ENCODE measurements around the gene CYRIA. TPM values are rescaled to one million over a fixed set of nuclear protein-coding genes. Genes with fewer than 3 reads are reported as not detected.

CYRIA gene
- total RNA-seq, 2 experiments from 2014 or later = 1.3 TPM

DNA sequence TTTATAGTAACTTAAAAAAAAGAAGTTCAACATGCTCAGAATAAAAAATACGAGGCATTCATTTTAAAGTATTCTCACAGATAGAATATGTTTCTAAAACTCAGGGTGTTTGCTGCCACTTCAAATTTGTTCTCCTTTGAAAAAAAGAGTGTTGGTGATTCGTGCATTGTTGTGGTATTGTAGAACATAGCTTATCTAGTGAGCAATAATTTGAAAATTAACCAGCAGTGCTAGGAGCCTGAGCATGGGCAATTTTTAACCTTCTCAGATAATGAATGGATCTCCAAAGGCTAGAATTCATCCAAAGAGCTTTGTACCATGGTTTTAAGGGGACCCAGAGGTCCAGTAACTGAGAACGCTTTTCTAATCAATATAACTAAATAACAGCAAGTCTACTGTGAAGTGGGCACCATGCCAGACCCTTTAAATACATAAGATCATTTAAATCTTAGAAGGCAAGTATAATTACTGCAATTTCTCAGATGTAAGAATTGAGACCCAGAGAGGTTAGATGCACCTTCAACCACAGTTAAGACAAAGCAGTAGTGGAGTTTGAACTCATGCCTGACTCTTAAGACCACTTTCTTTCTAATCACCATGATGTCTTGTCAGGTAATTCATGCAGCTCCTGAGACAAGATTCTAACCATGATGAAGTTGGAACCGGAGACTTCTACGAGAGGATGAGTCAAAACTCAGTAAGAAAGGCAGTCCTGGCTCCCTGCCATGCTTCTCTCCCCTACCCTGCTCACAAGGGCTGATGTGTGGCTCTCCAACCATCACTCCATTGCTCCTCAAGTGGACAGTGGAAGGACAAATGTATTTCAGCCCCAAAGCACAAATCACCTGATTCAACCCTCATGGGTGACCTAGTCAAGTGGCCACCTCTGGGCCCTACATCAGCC is 3.4 kb downstream of the CYRIA start:
- peak in 1 of 14 experiments; percentile 33 for DNase-seq
- Histone ChIP-seq H3K4me3 (ENCODE audit: low read length) (no peak overlapping the region), H3K9me3 (ENCODE audit: control insufficient read depth in 1 of 2, insufficient read depth in 1 of 2, low read length in 2 of 2) (peaks cover 0 to 8% of the 10 kb centered on the region in 2 experiments), H3K36me3 (ENCODE audit: insufficient read depth, low read length) (no peaks in the 10 kb centered on the region), H3K4me1 (ENCODE audit: insufficient read depth, low read length) (peaks cover 25% of the 10 kb centered on the region), H3K27ac (ENCODE audit: low read depth in 1 of 2, low read length in 2 of 2) (no peak overlapping the region), H3K27me3 (ENCODE audit: control insufficient read depth in 1 of 2, insufficient read depth in 2 of 2, low read length in 2 of 2) (peaks cover 30 to 31% of the 10 kb centered on the region in 2 experiments)
- Mint-ChIP-seq H3K27ac (no peak overlapping the region), H3K4me3 (no peak overlapping the region), H3K36me3 (ENCODE audit: low read depth) (no peaks in the 10 kb centered on the region), H3K27me3 (peaks cover 58% of the 10 kb centered on the region), H3K4me1 (ENCODE audit: low read depth) (peaks cover 21% of the 10 kb centered on the region), H3K9me3 (no peaks in the 10 kb centered on the region)
- ATAC-seq (ENCODE audit: poor library complexity) = no peak
- CTCF ChIA-PET = no interaction called here
- TF ChIP-seq, protein P1, sequence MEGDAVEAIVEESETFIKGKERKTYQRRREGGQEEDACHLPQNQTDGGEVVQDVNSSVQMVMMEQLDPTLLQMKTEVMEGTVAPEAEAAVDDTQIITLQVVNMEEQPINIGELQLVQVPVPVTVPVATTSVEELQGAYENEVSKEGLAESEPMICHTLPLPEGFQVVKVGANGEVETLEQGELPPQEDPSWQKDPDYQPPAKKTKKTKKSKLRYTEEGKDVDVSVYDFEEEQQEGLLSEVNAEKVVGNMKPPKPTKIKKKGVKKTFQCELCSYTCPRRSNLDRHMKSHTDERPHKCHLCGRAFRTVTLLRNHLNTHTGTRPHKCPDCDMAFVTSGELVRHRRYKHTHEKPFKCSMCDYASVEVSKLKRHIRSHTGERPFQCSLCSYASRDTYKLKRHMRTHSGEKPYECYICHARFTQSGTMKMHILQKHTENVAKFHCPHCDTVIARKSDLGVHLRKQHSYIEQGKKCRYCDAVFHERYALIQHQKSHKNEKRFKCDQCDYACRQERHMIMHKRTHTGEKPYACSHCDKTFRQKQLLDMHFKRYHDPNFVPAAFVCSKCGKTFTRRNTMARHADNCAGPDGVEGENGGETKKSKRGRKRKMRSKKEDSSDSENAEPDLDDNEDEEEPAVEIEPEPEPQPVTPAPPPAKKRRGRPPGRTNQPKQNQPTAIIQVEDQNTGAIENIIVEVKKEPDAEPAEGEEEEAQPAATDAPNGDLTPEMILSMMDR (IDR thresholded peaks at IDR 0.05) = no peak
- intact Hi-C loops (cut with DNase I, micrococcal nuclease) = no loop called here
- POLR2A ChIA-PET = no interaction called here

DNA sequence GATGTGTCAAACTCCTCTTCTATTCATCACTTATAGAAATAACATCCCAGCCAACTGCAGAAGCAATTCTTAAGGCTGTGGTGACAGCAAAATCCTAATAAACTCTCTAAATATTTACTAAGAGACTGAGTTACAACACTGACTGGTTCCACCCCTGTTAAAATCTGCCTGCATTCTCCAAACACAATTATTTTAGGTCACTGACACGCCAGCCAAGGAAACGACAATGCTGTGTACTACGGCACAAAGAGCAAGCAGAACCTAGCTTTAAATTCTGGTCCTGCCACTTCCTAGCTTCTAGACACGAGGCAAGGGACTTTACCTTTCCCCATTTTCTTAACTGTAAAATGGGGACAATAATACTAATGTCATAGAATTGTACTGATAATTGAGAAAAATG is 4.1 kb downstream of the CYRIA start:
- Histone ChIP-seq H3K4me3 (ENCODE audit: low read length) (no peak overlapping the region), H3K27ac (ENCODE audit: low read depth in 1 of 2, low read length in 2 of 2) (no peak overlapping the region), H3K9me3 (ENCODE audit: control insufficient read depth in 1 of 2, insufficient read depth in 1 of 2, low read length in 2 of 2) (peaks cover 0 to 8% of the 10 kb centered on the region in 2 experiments), H3K4me1 (ENCODE audit: insufficient read depth, low read length) (peaks cover 25% of the 10 kb centered on the region), H3K27me3 (ENCODE audit: control insufficient read depth in 1 of 2, insufficient read depth in 2 of 2, low read length in 2 of 2) (peaks cover 29% of the 10 kb centered on the region in 2 experiments), H3K36me3 (ENCODE audit: insufficient read depth, low read length) (no peaks in the 10 kb centered on the region)
- intact Hi-C loops (cut with DNase I, micrococcal nuclease) = no loop called here
- Mint-ChIP-seq H3K27me3 (peaks cover 57% of the 10 kb centered on the region), H3K36me3 (ENCODE audit: low read depth) (no peaks in the 10 kb centered on the region), H3K4me1 (ENCODE audit: low read depth) (peaks cover 20% of the 10 kb centered on the region), H3K9me3 (no peaks in the 10 kb centered on the region), H3K4me3 (no peak overlapping the region), H3K27ac (no peak overlapping the region)
- no peak for ATAC-seq (ENCODE audit: poor library complexity)
- no peak for DNase-seq
- POLR2A ChIA-PET = no interaction called here
- CTCF ChIA-PET = no interaction called here
- TF ChIP-seq, protein P1 (IDR thresholded peaks at IDR 0.05) = no peak

DNA sequence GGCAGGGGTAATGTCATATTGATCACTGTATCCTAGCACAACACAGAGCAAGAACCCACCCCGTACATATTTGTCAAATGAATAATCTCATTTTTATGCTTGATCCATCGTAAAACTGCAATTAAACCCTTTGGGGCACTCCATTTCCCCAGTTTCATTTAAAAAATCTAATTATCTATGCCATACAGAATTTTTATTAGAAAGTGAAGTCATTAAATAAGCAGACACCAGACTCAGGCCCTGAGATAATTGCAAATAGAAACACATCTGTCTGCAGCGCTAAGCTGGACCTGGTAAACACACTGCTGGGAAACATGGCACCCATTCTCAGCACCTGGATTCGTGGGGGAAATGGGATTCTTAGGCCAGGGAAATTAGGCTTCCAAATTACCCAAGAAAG is 5.1 kb downstream of the CYRIA start:
- no peak overlapping the region for H3K27ac Mint-ChIP-seq
- intact Hi-C loops (cut with DNase I, micrococcal nuclease) = no loop called here
- Histone ChIP-seq H3K27me3 (ENCODE audit: control insufficient read depth in 1 of 2, insufficient read depth in 2 of 2, low read length in 2 of 2) (peaks cover 22 to 23% of the 10 kb centered on the region in 2 experiments), H3K4me1 (ENCODE audit: insufficient read depth, low read length) (peaks cover 19% of the 10 kb centered on the region), H3K27ac (ENCODE audit: low read depth in 1 of 2, low read length in 2 of 2) (no peak overlapping the region), H3K36me3 (ENCODE audit: insufficient read depth, low read length) (no peaks in the 10 kb centered on the region), H3K9me3 (ENCODE audit: control insufficient read depth in 1 of 2, insufficient read depth in 1 of 2, low read length in 2 of 2) (peaks cover 0 to 8% of the 10 kb centered on the region in 2 experiments), H3K4me3 (ENCODE audit: low read length) (no peak overlapping the region)
- H3K36me3 Mint-ChIP-seq (ENCODE audit: low read depth) = no peaks in the 10 kb centered on the region
- ChIA-PET CTCF (no interaction called here), POLR2A (no interaction called here)
- H3K4me1 Mint-ChIP-seq (ENCODE audit: low read depth) = peaks cover 13% of the 10 kb centered on the region
- DNase-seq (no peak), ATAC-seq (ENCODE audit: poor library complexity) (no peak)
- H3K4me3 Mint-ChIP-seq = no peak overlapping the region
- TF ChIP-seq, protein P1 (IDR thresholded peaks at IDR 0.05) = no peak
- peaks cover 49% of the 10 kb centered on the region for H3K27me3 Mint-ChIP-seq
- no peaks in the 10 kb centered on the region for H3K9me3 Mint-ChIP-seq

Measured in CD4-positive, alpha-beta T cell (primary cell).